GM12878 (cell line): Measurements from ENCODE around the gene NFYB. TPM values are rescaled to one million over a fixed set of nuclear protein-coding genes. Genes with fewer than 3 reads are reported as not detected.

Experiments
- ATAC-seq: fragments of 200-7000 bp; cut with Tn5 transposase; 3 replicates; pipeline ENCODE4 v1.9.1; 2020; ENCODE audit warnings: mild to moderate bottlenecking, moderate library complexity
- BruUV-seq: library from RNA; stranded (reverse); fragments of 400-500 nt; replicated peaks from 2 replicates; lab custom pipeline; 2021; lab: Mats Ljungman, UMichigan
- CTCF ChIA-PET: fragments of 300-600 bp; sonication (Branson Sonifier 250); formaldehyde crosslinking; extraction: SDS; loops from one replicate; lab custom pipeline; 2021; ENCODE audit warnings: inconsistent platforms; lab: Yijun Ruan, JAX
- POLR2A ChIA-PET: fragments of 350-600 bp; formaldehyde crosslinking; extraction: SDS; loops from one replicate; lab custom pipeline; 2021; ENCODE audit warnings: inconsistent platforms; lab: Charles Lee
- RAD21 ChIA-PET: fragments of 300-600 bp; sonication (Branson Sonifier 250); formaldehyde crosslinking; loops from one replicate; lab custom pipeline; 2023; ENCODE audit warnings: antibody characterized with exemption; ENCODE audit not compliant: unreplicated experiment; lab: Charles Lee
- SMC1A ChIA-PET: fragments of 300-600 bp; sonication (Branson Sonifier 250); formaldehyde crosslinking; loops from one replicate; lab custom pipeline; 2023; ENCODE audit not compliant: unreplicated experiment, uncharacterized antibody; lab: Charles Lee
- DNase-seq: peaks from one replicate; pipeline ENCODE4 v3.0.0-alpha.2; 2011; ENCODE audit warnings: low read depth, low spot score
- FAIRE-seq: peaks from 3 replicates; lab custom pipeline; 2011; peaks lifted over from hg19 to GRCh38; lab: Jason Lieb, UNC
- H2AFZ ChIP-seq: 2 replicates; pipeline ENCODE4 v1.6.0; 2011; ENCODE audit warnings: low read depth, low read length, control low read depth; ENCODE audit not compliant: control insufficient read depth
- H3K27ac ChIP-seq: 2 replicates; pipeline ENCODE4 v1.5.1; 2011; ENCODE audit warnings: control low read depth; ENCODE audit not compliant: control insufficient read depth, insufficient read depth
- H3K27me3 ChIP-seq, 2 experiments: replicated peaks in 1 of 2; 2 replicates each; pipeline versions ENCODE4 v1.6.0 to v1.6.1; 2011; ENCODE audit warnings: low read length in 1 of 2; ENCODE audit not compliant: control insufficient read depth in 2 of 2, insufficient read depth in 2 of 2
- H3K36me3 ChIP-seq, 2 experiments: 2 replicates each; pipeline ENCODE4 v1.5.1; 2011; ENCODE audit warnings: low read length in 1 of 2; ENCODE audit not compliant: control insufficient read depth in 2 of 2, insufficient read depth in 2 of 2
- H3K4me1 ChIP-seq: 2 replicates; pipeline ENCODE4 v1.6.1; 2011; ENCODE audit warnings: mild to moderate bottlenecking, low read length, moderate library complexity, mixed read lengths; ENCODE audit not compliant: control insufficient read depth, insufficient read depth
- H3K4me2 ChIP-seq: 2 replicates; pipeline ENCODE4 v1.6.0; 2011; ENCODE audit warnings: control low read depth; ENCODE audit not compliant: control insufficient read depth, insufficient read depth
- H3K4me3 ChIP-seq: fragments of 200-600 bp; sonication (generic); 2 replicates; pipeline ENCODE4 v1.5.1; 2016
- H3K79me2 ChIP-seq: 2 replicates; pipeline ENCODE4 v1.6.0; 2011; ENCODE audit warnings: low read length; ENCODE audit not compliant: control insufficient read depth, insufficient read depth
- H3K9ac ChIP-seq: 2 replicates; pipeline ENCODE4 v1.8.0; 2011; ENCODE audit warnings: low read length, control low read depth, mixed read lengths; ENCODE audit not compliant: control insufficient read depth, insufficient read depth
- H3K9me3 ChIP-seq: replicated peaks from 3 replicates; pipeline ENCODE4 v1.5.1; 2011; ENCODE audit warnings: mild to moderate bottlenecking, low read length; ENCODE audit not compliant: control insufficient read depth, insufficient read depth
- H4K20me1 ChIP-seq: 2 replicates; pipeline ENCODE4 v1.6.0; 2011; ENCODE audit not compliant: control insufficient read depth, insufficient read depth
- CBX5 ChIP-seq: sonication (generic); IDR thresholded peaks from 2 replicates; pipeline ENCODE4 v1.6.1; 2016; ENCODE audit warnings: low read depth, moderate library complexity, mild to moderate bottlenecking, inconsistent platforms
- IRF4 ChIP-seq: IDR thresholded peaks from 2 replicates; pipeline ENCODE4 v1.6.1; 2011; ENCODE audit warnings: low read depth, low read length
- MXI1 ChIP-seq: fragments of 150-350 bp; IDR thresholded peaks from 2 replicates; pipeline ENCODE4 v1.6.1; 2011; ENCODE audit warnings: low read depth, mild to moderate bottlenecking, inconsistent platforms, low read length, improper control_type of control experiment
- SRF ChIP-seq, 2 experiments: IDR thresholded peaks; 2 replicates each; pipeline ENCODE4 v1.6.1; 2011; ENCODE audit warnings: low read depth in 2 of 2, low read length in 2 of 2, mild to moderate bottlenecking in 1 of 2, moderate library complexity in 1 of 2
- TBL1XR1 ChIP-seq: IDR thresholded peaks from 2 replicates; pipeline ENCODE4 v1.6.1; 2012; ENCODE audit warnings: low read depth, low read length, improper control_type of control experiment
- TCF7 ChIP-seq: IDR thresholded peaks from 2 replicates; pipeline ENCODE4 v1.6.1; 2014; ENCODE audit warnings: antibody characterized with exemption, borderline replicate concordance
- ZNF217 ChIP-seq: fragments of 450-650 bp; IDR thresholded peaks from 2 replicates; pipeline ENCODE4 v1.6.1; 2017; ENCODE audit warnings: antibody characterized with exemption, mild to moderate bottlenecking
- ZNF274 ChIP-seq: IDR thresholded peaks from one replicate; pipeline ENCODE4 v1.8.0; 2011; ENCODE audit not compliant: insufficient read length, insufficient read depth
- WGBS: methylation state at CpG from one replicate; pipeline ENCODE4 v1.1.6; 2016; ENCODE audit warnings: low lambda C conversion rate; ENCODE audit not compliant: insufficient replicate concordance, insufficient coverage; ENCODE audit errors: missing lambda C conversion rate; 5-methylcytosine and 5-hydroxymethylcytosine counted together
- in situ Hi-C: fragments of 300-500 bp; cut with MboI; formaldehyde crosslinking; loops from 9 replicates; pipeline ENCODE4 v1.14.3; 2018; ENCODE audit warnings: mixed read lengths
- intact Hi-C: fragments of 100-400 bp; cut with micrococcal nuclease; formaldehyde crosslinking; loops from one replicate; pipeline ENCODE4 v1.14.2; 2022; ENCODE audit not compliant: unreplicated experiment
- polyA plus RNA-seq, 11 experiments: library from polyadenylated mRNA; depleted of rRNA in 4 of 11; unstranded in 6 of 11; stranded (reverse) in 5 of 11; fragments of >200 nt; fragmentation: Nextera tagmentation in 4 of 11; fragmentation: Illumina TruSeq in 1 of 11; extraction: Ambion mirVana in 4 of 11; extraction: Trizol in 1 of 11; gene quantifications; 1 replicate in 1 of 11; 2 replicates in 10 of 11; pipeline versions ENCODE4 v1.2.1 to v1.2.3, GENCODE V29; 2011 to 2016; ENCODE audit warnings: inconsistent platforms in 2 of 11, missing spikeins in 2 of 11, low read depth in 1 of 11
- total RNA-seq, 4 experiments: library from RNA; depleted of rRNA in 3 of 4; stranded (reverse); fragments of >200 nt in 3 of 4; fragmentation: Illumina TruSeq in 1 of 4; extraction: Trizol in 1 of 4; gene quantifications; 2 replicates each; pipeline versions ENCODE4 v1.2.1 to v1.2.3, GENCODE V29; 2013 to 2021
- TF ChIP-seq, protein P1 (sequence below): fragments of 450-650 bp; IDR thresholded peaks from 2 replicates; pipeline ENCODE4 v1.6.1; 2017; ENCODE audit warnings: antibody characterized with exemption, mild to moderate bottlenecking, moderate library complexity
- TF ChIP-seq, protein P2 (sequence below): fragments of 450-650 bp; IDR thresholded peaks from 2 replicates; pipeline ENCODE4 v1.6.1; 2016; ENCODE audit warnings: mild to moderate bottlenecking, moderate library complexity, borderline replicate concordance
- TF ChIP-seq, protein P3 (sequence below): fragments of 450-650 bp; IDR thresholded peaks from 2 replicates; pipeline ENCODE4 v1.6.1; 2017; ENCODE audit warnings: mild to moderate bottlenecking, moderate library complexity

The NFYB gene
- total and polyA plus RNA-seq, 10 of the 15 experiments (the other 5 are each of a cell fraction or from before 2014, with no cell fraction given), result 13.8 to 42.3 (median 28.2) TPM

DNA sequence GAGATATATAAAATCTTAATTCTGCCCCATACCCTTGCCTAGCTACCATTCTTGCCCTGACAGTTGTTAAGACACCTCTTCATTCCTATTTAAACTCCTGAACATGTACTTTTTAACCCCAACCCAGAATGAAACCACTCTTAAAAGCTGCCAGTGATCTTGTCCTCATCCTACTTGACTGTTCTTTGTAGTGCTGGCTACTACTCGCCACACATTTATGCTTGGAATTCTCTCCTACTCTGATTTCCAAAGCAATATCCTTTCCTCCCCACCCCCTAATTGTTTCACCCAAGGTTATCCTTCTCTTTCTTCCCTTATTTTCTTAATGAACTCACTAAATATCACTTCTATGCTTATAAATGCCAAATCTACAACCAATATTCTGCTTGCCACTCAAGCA lies 4.1 kb downstream of the NFYB start (continued):
- TF ChIP-seq TCF7, result no peak

DNA sequence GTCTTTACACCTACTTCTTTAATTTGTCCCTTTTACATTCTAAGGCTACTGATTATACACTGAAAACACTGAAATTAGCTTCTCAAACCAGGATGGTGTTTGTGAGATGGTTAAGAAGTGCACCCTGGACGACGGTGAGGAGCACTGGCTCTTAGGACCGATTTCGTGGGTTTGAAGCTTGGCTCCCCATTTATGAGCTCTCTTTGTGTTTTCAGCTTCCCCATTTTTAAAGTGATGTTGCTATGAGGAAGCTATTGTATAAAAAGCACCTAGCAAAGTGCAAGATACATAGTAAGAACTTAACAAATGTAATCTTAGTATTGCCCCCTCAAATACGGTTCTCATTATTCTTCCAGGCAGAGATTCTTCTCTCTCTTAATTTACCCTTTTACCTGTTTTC lies 4.7 kb downstream of the NFYB start:
- ChIA-PET CTCF (interaction anchor here (1.0 to 3.1 kb wide), 2 partner anchors 24 to 252 kb away, joined by 3 to 17 read pairs; no protein-coding TSS in a partner anchor), POLR2A (interaction anchor here (0.6 kb wide), 1 partner anchor 24 kb away, joined by 3 read pairs; no protein-coding TSS in a partner anchor), SMC1A (interaction anchor here (0.8 to 2.1 kb wide), 4 partner anchors 9 to 156 kb away, joined by 3 to 8 read pairs (median 4); no protein-coding TSS in a partner anchor), RAD21 (no interaction called here)
- no peak overlapping the region for H3K4me3 ChIP-seq
- DNase-seq, result no peak
- no peak for ATAC-seq
- intact Hi-C loops, result loop anchor here (5.0 kb wide), 1 partner anchor 154 kb away; no protein-coding TSS in a partner anchor
- H3K9ac ChIP-seq, result no peak overlapping the region
- no peaks in the 10 kb centered on the region for H3K27me3 ChIP-seq
- H3K79me2 ChIP-seq, result peaks cover 27% of the 10 kb centered on the region
- peaks cover 6% of the 10 kb centered on the region; the same call in 1 of the 2 replicates for H3K4me1 ChIP-seq
- no peaks in the 10 kb centered on the region for H4K20me1 ChIP-seq
- in situ Hi-C loops, result no loop called here
- no TSS peak for BruUV-seq
- peaks cover 0 to 9% of the 10 kb centered on the region in 2 experiments; a peak in 2 of 4 replicates for H3K36me3 ChIP-seq
- WGBS, result 93% methylated on average over 5 of the region's 5 CpGs
- H2AFZ ChIP-seq, result no peak overlapping the region
- H3K4me2 ChIP-seq, result no peak overlapping the region
- FAIRE-seq, result no peak
- H3K27ac ChIP-seq, result no peak overlapping the region
- H3K9me3 ChIP-seq, result no peaks in the 10 kb centered on the region
- TF ChIP-seq CBX5 (no peak), TBL1XR1 (no peak), ZNF274 (no peak), MXI1 (no peak), SRF (IDR thresholded peaks at IDR 0.05; ENCODE audit: low read depth in 2 of 2, low read length in 2 of 2) (no peak), ZNF217 (no peak), IRF4 (no peak)
- TF ChIP-seq, protein P1, sequence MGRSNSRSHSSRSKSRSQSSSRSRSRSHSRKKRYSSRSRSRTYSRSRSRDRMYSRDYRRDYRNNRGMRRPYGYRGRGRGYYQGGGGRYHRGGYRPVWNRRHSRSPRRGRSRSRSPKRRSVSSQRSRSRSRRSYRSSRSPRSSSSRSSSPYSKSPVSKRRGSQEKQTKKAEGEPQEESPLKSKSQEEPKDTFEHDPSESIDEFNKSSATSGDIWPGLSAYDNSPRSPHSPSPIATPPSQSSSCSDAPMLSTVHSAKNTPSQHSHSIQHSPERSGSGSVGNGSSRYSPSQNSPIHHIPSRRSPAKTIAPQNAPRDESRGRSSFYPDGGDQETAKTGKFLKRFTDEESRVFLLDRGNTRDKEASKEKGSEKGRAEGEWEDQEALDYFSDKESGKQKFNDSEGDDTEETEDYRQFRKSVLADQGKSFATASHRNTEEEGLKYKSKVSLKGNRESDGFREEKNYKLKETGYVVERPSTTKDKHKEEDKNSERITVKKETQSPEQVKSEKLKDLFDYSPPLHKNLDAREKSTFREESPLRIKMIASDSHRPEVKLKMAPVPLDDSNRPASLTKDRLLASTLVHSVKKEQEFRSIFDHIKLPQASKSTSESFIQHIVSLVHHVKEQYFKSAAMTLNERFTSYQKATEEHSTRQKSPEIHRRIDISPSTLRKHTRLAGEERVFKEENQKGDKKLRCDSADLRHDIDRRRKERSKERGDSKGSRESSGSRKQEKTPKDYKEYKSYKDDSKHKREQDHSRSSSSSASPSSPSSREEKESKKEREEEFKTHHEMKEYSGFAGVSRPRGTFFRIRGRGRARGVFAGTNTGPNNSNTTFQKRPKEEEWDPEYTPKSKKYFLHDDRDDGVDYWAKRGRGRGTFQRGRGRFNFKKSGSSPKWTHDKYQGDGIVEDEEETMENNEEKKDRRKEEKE, result no peak
- TF ChIP-seq, protein P2, sequence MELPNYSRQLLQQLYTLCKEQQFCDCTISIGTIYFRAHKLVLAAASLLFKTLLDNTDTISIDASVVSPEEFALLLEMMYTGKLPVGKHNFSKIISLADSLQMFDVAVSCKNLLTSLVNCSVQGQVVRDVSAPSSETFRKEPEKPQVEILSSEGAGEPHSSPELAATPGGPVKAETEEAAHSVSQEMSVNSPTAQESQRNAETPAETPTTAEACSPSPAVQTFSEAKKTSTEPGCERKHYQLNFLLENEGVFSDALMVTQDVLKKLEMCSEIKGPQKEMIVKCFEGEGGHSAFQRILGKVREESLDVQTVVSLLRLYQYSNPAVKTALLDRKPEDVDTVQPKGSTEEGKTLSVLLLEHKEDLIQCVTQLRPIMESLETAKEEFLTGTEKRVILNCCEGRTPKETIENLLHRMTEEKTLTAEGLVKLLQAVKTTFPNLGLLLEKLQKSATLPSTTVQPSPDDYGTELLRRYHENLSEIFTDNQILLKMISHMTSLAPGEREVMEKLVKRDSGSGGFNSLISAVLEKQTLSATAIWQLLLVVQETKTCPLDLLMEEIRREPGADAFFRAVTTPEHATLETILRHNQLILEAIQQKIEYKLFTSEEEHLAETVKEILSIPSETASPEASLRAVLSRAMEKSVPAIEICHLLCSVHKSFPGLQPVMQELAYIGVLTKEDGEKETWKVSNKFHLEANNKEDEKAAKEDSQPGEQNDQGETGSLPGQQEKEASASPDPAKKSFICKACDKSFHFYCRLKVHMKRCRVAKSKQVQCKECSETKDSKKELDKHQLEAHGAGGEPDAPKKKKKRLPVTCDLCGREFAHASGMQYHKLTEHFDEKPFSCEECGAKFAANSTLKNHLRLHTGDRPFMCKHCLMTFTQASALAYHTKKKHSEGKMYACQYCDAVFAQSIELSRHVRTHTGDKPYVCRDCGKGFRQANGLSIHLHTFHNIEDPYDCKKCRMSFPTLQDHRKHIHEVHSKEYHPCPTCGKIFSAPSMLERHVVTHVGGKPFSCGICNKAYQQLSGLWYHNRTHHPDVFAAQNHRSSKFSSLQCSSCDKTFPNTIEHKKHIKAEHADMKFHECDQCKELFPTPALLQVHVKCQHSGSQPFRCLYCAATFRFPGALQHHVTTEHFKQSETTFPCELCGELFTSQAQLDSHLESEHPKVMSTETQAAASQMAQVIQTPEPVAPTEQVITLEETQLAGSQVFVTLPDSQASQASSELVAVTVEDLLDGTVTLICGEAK, result no peak
- TF ChIP-seq, protein P3, sequence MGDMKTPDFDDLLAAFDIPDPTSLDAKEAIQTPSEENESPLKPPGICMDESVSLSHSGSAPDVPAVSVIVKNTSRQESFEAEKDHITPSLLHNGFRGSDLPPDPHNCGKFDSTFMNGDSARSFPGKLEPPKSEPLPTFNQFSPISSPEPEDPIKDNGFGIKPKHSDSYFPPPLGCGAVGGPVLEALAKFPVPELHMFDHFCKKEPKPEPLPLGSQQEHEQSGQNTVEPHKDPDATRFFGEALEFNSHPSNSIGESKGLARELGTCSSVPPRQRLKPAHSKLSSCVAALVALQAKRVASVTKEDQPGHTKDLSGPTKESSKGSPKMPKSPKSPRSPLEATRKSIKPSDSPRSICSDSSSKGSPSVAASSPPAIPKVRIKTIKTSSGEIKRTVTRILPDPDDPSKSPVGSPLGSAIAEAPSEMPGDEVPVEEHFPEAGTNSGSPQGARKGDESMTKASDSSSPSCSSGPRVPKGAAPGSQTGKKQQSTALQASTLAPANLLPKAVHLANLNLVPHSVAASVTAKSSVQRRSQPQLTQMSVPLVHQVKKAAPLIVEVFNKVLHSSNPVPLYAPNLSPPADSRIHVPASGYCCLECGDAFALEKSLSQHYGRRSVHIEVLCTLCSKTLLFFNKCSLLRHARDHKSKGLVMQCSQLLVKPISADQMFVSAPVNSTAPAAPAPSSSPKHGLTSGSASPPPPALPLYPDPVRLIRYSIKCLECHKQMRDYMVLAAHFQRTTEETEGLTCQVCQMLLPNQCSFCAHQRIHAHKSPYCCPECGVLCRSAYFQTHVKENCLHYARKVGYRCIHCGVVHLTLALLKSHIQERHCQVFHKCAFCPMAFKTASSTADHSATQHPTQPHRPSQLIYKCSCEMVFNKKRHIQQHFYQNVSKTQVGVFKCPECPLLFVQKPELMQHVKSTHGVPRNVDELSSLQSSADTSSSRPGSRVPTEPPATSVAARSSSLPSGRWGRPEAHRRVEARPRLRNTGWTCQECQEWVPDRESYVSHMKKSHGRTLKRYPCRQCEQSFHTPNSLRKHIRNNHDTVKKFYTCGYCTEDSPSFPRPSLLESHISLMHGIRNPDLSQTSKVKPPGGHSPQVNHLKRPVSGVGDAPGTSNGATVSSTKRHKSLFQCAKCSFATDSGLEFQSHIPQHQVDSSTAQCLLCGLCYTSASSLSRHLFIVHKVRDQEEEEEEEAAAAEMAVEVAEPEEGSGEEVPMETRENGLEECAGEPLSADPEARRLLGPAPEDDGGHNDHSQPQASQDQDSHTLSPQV, result no peak
